Adrenal gland (tissue), 5 donors: Measurements from ENCODE around the gene RICTOR.

Source experiments
- POLR2A ChIP-seq, 2 donors: fragments of 450-650 bp; IDR thresholded peaks; one replicate each; pipeline ENCODE4 v1.6.1; 2017; ENCODE audit warnings: antibody characterized with exemption in 2 of 2, mild to moderate bottlenecking in 2 of 2, moderate library complexity in 1 of 2
- TF ChIP-seq, protein P1 (sequence below), 6 experiments: fragments of 450-650 bp in 4 of 6; fragments of 200-600 bp in 2 of 6; sonication (generic) in 1 of 6; IDR thresholded peaks; 1 replicate in 5 of 6; 2 replicates in 1 of 6; pipeline versions ENCODE4 v1.5.1 to v1.8.0; 2016 to 2021; ENCODE audit warnings: antibody characterized with exemption in 6 of 6, mild to moderate bottlenecking in 2 of 6, moderate library complexity in 1 of 6
- donor health status: DM: no; HTN: no; CAD: no.

DNA sequence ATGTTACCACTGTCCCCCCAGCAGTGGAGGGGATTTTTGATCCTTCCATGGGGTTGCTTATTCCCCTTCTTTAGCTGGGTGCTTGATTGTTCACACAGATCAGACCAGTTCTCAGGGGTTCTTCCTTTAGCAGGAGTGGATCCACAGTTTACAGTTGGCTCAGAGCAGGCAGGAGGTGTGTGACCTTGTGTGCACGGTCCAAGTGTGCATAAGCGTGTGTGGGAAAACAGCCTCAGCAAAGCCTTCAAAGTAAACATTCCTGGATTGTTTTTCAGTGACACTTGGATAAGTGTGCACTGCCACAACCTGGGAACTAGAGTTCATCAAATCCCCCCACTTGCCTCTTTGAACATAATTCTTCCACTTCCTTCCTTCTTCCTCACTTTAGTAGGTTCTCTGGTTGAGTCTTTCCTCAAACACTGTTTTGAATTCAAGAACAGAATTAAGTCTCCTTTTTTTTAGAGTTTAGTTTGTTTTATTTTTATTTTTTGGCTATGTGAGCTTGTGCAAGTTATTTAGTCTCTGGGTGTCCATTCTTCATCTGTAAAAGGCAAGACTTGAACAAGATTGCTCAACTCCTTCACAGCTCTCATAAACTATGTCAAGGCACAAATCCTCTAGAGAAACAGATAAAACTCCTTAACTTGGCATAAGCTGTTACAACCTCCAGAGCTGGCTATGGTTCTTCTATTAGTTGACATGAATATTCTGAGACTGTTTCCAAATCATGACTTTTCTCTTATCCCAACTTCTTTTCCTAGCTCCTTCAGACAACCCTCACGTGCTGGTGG is 150.3 kb downstream of the RICTOR start:
- TF ChIP-seq, protein P1, sequence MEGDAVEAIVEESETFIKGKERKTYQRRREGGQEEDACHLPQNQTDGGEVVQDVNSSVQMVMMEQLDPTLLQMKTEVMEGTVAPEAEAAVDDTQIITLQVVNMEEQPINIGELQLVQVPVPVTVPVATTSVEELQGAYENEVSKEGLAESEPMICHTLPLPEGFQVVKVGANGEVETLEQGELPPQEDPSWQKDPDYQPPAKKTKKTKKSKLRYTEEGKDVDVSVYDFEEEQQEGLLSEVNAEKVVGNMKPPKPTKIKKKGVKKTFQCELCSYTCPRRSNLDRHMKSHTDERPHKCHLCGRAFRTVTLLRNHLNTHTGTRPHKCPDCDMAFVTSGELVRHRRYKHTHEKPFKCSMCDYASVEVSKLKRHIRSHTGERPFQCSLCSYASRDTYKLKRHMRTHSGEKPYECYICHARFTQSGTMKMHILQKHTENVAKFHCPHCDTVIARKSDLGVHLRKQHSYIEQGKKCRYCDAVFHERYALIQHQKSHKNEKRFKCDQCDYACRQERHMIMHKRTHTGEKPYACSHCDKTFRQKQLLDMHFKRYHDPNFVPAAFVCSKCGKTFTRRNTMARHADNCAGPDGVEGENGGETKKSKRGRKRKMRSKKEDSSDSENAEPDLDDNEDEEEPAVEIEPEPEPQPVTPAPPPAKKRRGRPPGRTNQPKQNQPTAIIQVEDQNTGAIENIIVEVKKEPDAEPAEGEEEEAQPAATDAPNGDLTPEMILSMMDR (IDR thresholded peaks at IDR 0.05), result no peak
- TF ChIP-seq POLR2A (IDR thresholded peaks at IDR 0.05), result no peak
